Gastrocnemius medialis (tissue), 4 donors: Measurements from ENCODE around the gene RIMBP2.

Experiments used
- CTCF ChIP-seq, 5 experiments: fragments of 450-650 bp in 3 of 5; fragments of 200-600 bp in 2 of 5; sonication (generic) in 2 of 5; IDR thresholded peaks in 4 of 5; conservative IDR thresholded peaks in 1 of 5; 1 replicate in 4 of 5; 2 replicates in 1 of 5; pipeline ENCODE4 v1.5.1; 2016 to 2019; ENCODE audit warnings: antibody characterized with exemption in 5 of 5, mild to moderate bottlenecking in 3 of 5, moderate library complexity in 3 of 5
- POLR2A ChIP-seq, 2 donors: fragments of 450-650 bp; IDR thresholded peaks; one replicate each; pipeline ENCODE4 v1.6.1; 2017; ENCODE audit warnings: antibody characterized with exemption in 2 of 2, mild to moderate bottlenecking in 2 of 2, moderate library complexity in 2 of 2

- TF ChIP-seq CTCF (IDR thresholded peaks at IDR 0.05 in 4 of 5, conservative IDR thresholded peaks at IDR 0.05 in 1 of 5) (no peak), POLR2A (IDR thresholded peaks at IDR 0.05) (no peak)
These were observed 310.8 kb downstream of the RIMBP2 start for GRCh38 chr12:130405332-130405731.
